C4-2B (cell line): Measurements from ENCODE around the gene NPFF.

Experiments used
- H3K27ac ChIP-seq: fragments of 450-650 bp; 2 replicates; pipeline ENCODE4 v1.5.1; 2017
- CTCF ChIP-seq: fragments of 450-650 bp; conservative IDR thresholded peaks from 2 replicates; pipeline ENCODE4 v1.5.1; 2017; ENCODE audit warnings: mild to moderate bottlenecking
- ZFX ChIP-seq: fragments of 450-650 bp; IDR thresholded peaks from 2 replicates; pipeline ENCODE4 v1.6.1; 2017

Gene NPFF

GRCh38 chr12:53510181-53510812, 3.0 kb upstream of the NPFF start:
- no peak for TF ChIP-seq CTCF
- TF ChIP-seq ZFX, result no peak
- peak overlapping the region; percentile 24; the same call in 1 of the 2 replicates for H3K27ac ChIP-seq

- no peak overlapping the region for H3K27ac ChIP-seq
- TF ChIP-seq CTCF (peak; percentile 97), ZFX (no peak)
Measured at GRCh38 chr12:53508534-53509170, 1.4 kb upstream of the NPFF start.

GRCh38 chr12:53507603-53507885, 260 bp upstream of the NPFF start:
- no peak overlapping the region for H3K27ac ChIP-seq
- TF ChIP-seq CTCF (no peak), ZFX (no peak)

- no peak overlapping the region for H3K27ac ChIP-seq
- TF ChIP-seq ZFX (no peak), CTCF (no peak)
Measured at GRCh38 chr12:53506450-53506785, 866 bp downstream of the NPFF start.

GRCh38 chr12:53505555-53506449, 1.5 kb downstream of the NPFF start:
- TF ChIP-seq ZFX (no peak), CTCF (no peak)
- H3K27ac ChIP-seq, result no peak overlapping the region

- no peak for TF ChIP-seq CTCF
- TF ChIP-seq ZFX, result no peak
- H3K27ac ChIP-seq, result no peak overlapping the region
Measured at GRCh38 chr12:53505086-53505485, 2.2 kb downstream of the NPFF start.
